GM19438 (cell line): ENCODE results near the gene NEK1.
"Not testable (repeated sequence)": the region's sequence is repeated elsewhere in the genome, so short reads cannot be mapped to it uniquely, and the experiment has no call there.

Experiments used
- ATAC-seq: cut with Tn5 transposase; IDR thresholded peaks from one replicate; pipeline ENCODE4 v1.9.1; 2021; ENCODE audit warnings: low read depth; ENCODE audit not compliant: unreplicated experiment

NEK1 gene

GRCh38 chr4:169437299-169438047, 174.9 kb downstream of the NEK1 start:
- peak; percentile 82 for ATAC-seq

GRCh38 chr4:169436734-169437133, 175.6 kb downstream of the NEK1 start:
- ATAC-seq = no peak

- no peak for ATAC-seq
These were observed 184.0 kb downstream of the NEK1 start for GRCh38 chr4:169428376-169428775.

GRCh38 chr4:169427727-169428126, 184.7 kb downstream of the NEK1 start:
- not testable (repeated sequence) for ATAC-seq

DNA sequence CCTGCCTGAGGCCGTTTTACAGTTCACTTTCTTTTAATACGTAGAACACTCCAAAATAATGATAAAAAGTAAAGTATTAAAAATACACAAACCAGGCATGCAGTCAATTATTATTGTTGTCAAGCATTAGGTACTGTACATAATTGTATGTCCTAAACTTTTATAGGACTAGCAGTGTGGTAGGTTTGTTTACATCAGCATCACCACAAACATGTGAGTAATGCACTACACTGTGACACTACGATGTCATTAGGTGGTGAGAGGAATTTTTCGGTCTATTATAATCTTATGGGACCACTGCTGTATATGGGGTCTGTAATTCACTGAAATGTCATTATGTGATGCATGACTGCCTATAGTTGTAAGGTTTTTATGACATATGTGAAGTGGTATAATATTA, 192.1 kb downstream of the NEK1 start:
- no peak for ATAC-seq

DNA sequence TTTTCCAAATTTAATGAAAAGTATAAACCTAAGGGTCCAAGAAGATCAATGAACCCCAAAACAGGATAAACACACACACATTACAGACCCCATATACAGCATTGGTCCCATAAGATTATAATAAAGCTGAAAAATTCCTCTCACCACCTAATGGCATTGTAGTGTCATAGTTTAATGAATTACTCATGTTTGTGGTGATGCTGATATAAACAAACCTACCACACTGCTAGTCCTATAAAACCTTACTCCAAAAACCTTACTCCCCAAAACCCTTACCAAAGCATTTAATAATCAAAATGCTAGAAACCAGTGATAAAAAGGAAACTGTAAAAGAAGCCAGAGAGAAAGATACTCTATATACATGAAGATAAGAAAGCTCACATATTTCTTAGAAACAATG, 193.5 kb downstream of the NEK1 start:
- ATAC-seq = no peak

DNA sequence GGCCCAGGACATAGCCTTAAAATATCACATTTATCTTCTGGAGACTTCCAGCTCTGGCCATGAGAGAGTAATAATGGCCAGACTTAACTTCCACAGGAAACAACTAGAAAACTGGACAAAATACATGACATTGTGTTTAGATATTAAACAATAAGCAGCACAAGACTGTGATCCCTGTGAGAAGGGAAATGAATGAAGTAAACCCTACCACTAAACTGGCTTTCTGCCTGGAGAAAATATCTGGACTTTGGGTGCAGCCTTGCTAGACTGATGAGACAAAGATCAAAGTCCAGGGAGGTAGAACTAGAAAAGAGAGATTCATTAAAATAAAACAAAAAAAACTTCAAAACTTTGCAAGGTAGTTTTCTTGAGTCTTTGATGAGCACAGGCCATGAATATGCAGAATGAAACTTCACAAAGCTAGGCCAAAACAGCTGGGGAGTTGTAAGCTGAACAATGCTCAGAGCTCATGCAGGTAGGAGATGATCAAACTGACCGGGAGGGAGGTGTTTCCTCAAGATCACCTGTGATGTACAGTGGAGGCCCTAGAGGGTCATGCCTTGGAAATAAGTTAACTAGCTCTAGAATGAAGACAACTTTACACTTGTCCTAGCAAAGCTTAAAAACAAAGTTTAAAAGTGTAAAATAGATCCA, 194.6 kb downstream of the NEK1 start:
- ATAC-seq = no peak

DNA sequence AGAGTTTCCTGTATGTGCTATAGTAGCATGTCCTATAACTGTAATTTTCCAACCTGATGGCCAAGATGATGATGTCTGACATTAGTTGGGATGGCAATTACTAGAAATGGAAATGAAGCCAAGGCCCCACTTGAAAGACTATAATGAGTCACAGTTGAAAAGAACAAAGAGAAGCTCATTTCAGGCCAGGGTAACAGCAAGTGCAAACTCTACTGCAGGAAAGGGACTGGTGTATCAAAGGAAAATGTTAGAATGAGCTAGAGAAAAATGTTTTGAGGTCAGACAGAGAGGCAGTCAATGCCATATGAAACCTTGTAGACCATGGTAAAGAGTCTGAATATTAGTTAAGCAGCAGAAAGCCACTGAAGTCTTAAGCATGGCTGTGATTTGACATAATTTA, 195.4 kb downstream of the NEK1 start:
- ATAC-seq = no peak

DNA sequence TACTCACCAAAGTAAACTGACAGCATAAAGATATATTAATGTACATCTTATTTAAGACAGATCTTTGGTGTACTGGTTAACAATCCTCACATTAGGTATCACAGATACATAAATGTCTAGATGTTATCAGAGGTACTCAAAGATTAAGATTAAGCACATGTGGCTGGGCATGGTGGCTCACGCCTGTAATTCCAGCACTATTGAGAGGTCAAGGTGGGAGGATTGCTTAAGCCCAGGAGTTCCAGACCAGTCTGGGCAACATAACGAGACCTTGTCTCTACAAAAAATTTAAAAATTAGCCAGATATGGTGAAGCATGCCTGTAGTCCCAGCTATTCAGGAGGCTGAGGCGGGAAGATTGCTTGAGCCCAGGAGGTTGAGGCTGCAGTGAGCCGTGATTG, 195.9 kb downstream of the NEK1 start:
- no peak for ATAC-seq

GRCh38 chr4:169414913-169415312, 197.5 kb downstream of the NEK1 start:
- no peak for ATAC-seq

- ATAC-seq = no peak
These were observed 200.3 kb downstream of the NEK1 start for GRCh38 chr4:169412046-169412445.

GRCh38 chr4:169410839-169411770, 201.3 kb downstream of the NEK1 start:
- peak; percentile 100 for ATAC-seq

- ATAC-seq = no peak
These were observed 205.1 kb downstream of the NEK1 start for GRCh38 chr4:169407217-169407845.

DNA sequence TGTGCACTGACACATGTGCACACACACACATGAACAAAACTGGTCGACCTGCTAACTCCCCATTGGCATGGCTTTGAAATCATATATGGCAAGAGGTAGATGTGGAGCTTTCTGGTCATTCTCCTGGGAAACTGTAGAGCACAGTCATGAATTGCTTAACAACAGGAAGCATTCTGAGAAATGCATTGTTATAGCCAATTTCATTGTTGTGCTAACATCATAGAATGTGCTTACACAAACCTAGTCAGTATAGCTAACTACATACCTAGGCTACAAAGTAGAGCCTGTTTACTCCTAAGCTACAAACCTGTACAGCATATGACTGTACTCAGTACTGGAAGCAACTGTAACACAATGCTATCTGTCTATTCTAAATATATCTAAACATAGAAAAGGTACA, 207.4 kb downstream of the NEK1 start:
- ATAC-seq = no peak

DNA sequence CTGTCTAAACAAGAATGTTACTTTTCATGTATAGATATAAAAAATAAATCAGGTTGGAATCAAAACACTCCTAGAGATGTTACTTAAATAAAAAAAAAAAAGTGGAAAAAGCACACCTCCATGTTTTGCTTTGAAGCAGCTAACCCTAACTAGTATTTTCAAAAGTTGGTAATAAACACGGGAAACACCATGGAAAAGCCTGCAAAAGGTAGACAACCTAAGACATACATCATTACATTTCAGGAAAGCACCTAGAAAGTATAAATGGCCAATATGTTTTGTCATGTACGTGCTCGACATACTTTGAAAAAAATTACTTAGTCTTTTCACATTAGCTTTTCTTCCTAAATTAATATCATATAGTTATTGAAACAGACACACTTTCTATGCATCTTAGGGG, 211.6 kb downstream of the NEK1 start:
- no peak for ATAC-seq

DNA sequence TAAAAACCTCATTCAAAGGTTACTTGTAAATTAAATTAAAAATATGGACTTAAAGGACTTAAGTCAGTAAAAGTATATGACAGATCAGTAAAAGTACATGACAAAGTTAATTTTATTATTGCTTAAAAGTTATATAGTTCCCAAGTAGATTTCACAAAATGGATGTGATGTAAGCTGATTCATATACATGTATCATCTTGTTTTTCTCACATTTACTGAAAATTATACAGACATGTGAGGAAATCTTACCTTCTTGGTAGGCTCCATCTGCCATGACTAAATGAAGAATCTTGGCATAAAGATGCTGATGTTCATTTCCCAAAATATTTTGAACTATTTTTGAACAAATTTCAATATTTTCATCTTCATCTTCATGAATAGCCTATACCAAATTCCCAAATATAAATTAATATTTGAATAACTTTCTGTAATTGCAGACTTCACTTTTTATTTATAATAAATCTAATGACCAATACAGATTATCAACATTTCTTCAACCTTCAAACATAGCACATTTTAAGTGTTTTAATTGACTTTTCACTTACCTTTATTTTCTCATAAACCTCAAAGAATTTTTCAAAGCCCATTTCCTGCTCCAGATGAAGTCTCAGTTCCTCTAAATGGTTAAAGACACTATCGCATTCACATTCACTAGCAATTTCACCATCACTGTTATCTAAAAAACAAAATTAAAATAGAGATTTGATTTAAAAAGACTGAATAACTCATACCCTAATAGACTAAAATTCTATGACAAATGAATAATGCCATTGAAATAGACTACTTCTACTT, 212.2 kb downstream of the NEK1 start:
- no peak for ATAC-seq

GRCh38 chr4:169398316-169398715, 214.1 kb downstream of the NEK1 start:
- no peak for ATAC-seq

DNA sequence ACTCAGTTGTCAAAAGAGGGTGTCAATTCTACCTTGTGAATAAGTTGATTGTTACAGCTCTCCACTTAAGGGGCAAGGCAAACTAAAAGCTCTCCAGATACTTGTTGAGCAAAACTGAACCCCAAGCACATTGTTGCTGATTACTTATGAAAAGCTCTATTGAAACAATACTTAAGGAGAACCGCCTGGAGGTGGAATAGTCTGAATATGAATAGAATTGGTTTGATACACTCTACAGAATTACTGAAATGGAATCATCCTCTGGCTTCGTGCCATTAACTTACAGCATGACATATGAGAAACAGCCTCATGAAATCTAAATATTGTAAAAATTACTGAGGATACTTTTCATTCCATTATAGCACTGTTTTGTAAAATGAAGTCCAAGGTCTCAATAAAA, 214.6 kb downstream of the NEK1 start:
- no peak for ATAC-seq

- ATAC-seq = no peak
These were observed 227.0 kb downstream of the NEK1 start for GRCh38 chr4:169385376-169385775.

GRCh38 chr4:169384779-169385178, 227.6 kb downstream of the NEK1 start:
- ATAC-seq = no peak
